Measurements from ENCODE around the gene CCDC91.

DNA sequence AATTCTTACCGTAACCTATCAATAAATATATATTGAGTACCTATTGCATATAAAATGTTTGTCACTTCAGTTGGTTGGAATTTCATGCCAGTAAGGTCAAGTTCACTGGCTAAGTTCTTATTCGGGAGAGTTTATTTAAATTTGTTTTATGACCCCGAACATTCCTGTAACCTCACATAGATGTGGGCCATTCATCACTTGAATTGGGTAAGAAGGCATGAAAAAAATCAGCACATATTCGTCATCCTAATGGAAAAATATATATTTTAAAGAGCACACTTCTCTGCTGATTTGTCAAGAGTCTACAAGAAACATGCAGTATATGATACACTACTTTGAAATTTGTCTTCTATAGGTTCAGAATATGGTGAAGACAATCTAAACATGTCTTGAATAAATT lies 263.4 kb downstream of the CCDC91 start:
- TF ChIP-seq, protein P1, sequence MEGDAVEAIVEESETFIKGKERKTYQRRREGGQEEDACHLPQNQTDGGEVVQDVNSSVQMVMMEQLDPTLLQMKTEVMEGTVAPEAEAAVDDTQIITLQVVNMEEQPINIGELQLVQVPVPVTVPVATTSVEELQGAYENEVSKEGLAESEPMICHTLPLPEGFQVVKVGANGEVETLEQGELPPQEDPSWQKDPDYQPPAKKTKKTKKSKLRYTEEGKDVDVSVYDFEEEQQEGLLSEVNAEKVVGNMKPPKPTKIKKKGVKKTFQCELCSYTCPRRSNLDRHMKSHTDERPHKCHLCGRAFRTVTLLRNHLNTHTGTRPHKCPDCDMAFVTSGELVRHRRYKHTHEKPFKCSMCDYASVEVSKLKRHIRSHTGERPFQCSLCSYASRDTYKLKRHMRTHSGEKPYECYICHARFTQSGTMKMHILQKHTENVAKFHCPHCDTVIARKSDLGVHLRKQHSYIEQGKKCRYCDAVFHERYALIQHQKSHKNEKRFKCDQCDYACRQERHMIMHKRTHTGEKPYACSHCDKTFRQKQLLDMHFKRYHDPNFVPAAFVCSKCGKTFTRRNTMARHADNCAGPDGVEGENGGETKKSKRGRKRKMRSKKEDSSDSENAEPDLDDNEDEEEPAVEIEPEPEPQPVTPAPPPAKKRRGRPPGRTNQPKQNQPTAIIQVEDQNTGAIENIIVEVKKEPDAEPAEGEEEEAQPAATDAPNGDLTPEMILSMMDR (IDR thresholded peaks at IDR 0.05; ENCODE audit: low read depth, low read length): no peak
- TF ChIP-seq EZH2phosphoT487 (IDR thresholded peaks at IDR 0.05; ENCODE audit: low read depth): no peak
